ENCODE results near the gene CATSPER3. TPM values are rescaled to one million over a fixed set of nuclear protein-coding genes. Genes with fewer than 3 reads are reported as not detected.

CATSPER3 gene
- total and polyA plus RNA-seq, 2 of the 8 experiments (the other 6 are each of a cell fraction or from before 2014, with no cell fraction given) = 0.62 TPM; not detected in 1

GRCh38 chr5:134995850-134996402 lies 28.2 kb downstream of the CATSPER3 start (continued):
- TF ChIP-seq EZH2 (IDR thresholded peaks at IDR 0.05; ENCODE audit: low read depth, low read length, severe bottlenecking) = no peak
- TF ChIP-seq CHD7 (IDR thresholded peaks at IDR 0.05; ENCODE audit: insufficient replicate concordance, low read length) = no peak
- TF ChIP-seq PHF8 (conservative IDR thresholded peaks at IDR 0.05; ENCODE audit: low read depth, low read length) = no peak
- no peak for TF ChIP-seq TAF7 (optimal IDR thresholded peaks at IDR 0.05; ENCODE audit: borderline replicate concordance, low read depth, low read length)
- no peak for TF ChIP-seq KDM4A (IDR thresholded peaks at IDR 0.05; ENCODE audit: low read depth, low read length, severe bottlenecking)
- TF ChIP-seq HDAC6 (IDR thresholded peaks at IDR 0.05; ENCODE audit: low read depth, low read length) = no peak
